ENCODE data around the gene ST6GALNAC1.

Gene ST6GALNAC1

DNA sequence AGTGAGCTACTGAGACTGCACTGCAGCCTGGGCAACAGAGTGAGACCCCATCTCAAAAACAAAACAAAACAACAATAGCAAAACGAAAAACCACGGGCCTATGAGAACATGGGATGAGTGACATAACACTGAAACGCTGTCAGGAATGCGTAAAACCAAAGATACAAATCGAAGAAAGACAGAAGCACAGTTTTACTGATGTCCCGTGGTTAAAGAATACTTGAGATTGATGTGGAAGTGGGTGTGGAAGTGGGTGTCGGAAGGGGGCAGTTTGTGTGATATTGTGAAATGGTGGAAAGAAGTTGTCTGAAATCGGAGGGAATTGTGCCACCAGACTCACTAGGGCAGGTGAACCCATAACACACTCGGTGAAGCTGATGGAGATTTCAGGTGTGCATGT, 67.4 kb downstream of the ST6GALNAC1 start:
- no peak for DNase-seq (ENCODE audit: low spot score)

GRCh38 chr17:76575570-76575969, 68.0 kb downstream of the ST6GALNAC1 start:
- DNase-seq (ENCODE audit: low spot score), result no peak
